Head of caudate nucleus (tissue), 42 donors: ENCODE data around the gene BEAN1.
"Not testable (repeated sequence)": the region's sequence is repeated elsewhere in the genome, so short reads cannot be mapped to it uniquely, and the experiment has no call there.

Source experiments
- DNase-seq, 42 donors: peaks; one replicate each; pipeline versions ENCODE4 v3.0.0 to v3.0.0-alpha.2; 2020 to 2021; ENCODE audit warnings: mixed read lengths in 7 of 42
- intact Hi-C: fragments of 100-400 bp; cut with DNase I; formaldehyde crosslinking; loops from one replicate; pipeline ENCODE4 v1.15.0; 2022

Gene BEAN1

DNA sequence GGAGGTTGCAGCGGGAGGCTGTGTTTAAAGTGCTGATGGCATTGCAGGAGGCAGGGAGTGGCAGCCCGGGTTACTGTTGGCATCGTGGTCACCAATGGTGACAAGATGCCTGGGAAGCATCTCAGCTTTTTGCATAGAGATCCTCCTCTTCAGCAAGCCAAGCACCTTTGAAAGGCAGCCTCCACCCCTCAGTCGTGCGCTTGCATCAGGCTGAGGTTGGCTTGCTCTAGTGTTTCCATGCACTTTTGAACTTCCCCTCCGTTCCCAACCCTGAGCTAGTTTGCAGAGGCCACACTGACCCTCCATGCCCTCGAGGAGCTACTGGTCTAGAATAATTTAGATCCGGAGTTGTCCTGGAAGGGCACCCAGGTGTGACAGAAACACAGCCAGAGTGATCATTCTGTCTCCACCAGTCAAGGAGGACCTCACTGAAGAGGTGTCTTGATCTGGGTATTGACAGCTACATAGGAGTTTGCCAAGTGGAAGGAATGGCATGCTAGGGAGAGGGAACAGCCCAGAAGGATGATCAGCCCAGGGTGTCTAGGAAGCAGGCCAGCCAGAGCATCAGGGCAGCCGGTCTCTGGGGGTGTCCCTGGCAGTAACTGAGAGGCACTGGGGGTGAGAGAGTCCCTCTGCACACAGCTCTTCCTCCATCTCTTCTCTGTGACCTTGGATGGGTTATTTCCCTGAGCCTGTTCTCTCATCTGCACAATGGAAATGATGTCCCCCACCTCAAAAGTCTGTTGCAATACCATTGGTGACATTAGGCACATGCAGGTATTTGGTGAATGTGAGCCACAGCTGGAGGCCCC, 7.7 kb downstream of the BEAN1 start:
- intact Hi-C loops: no loop called here
- DNase-seq: peak in 2 of 42 donors; percentile 1 to 8

DNA sequence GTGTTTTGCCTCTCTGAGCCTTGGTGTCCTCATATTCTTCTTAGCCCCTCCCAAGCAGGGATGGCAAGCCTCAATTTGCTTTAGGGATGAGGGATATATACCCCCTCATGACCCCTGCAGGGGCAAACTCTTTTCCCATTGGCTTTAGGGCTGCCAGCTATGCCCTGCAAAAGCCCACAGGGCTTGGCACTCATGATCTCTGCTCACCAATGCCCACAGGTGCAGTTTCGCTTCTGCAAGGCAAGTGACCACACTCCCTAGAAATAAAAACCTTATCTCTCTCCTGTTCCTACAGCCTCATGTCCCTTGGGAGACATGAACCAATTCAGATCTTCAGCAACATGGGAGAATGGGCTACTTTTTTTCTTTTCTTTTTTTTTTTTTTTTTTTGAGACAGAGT, 8.8 kb downstream of the BEAN1 start:
- intact Hi-C loops: no loop called here
- no peak for DNase-seq

DNA sequence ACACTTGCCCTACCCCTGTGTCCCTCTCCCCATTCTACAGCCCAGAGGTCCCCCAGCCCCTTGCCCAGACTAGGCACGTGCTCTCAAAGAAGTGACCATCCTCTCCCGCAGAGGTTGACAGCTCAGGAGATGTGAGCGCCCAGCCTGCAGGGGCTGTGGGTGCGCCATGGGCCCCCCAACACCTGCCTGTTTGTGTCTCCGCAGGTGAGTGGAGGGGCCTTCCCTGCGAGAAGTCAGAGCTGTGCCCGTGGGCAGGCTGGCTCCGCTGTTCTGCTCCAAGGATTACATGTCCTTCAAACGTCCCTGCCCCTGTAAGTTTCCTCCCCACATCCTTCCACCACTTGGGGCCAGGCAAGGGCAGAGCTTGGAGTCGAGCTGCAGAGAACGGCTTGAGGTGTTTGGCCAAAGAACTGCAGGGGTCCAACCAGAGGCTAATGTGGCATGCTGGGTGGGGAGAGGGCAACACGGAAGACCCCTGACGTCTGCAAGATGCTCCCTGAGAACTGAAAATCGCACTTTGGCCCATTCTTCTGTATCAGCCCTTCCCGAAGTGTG, 10.4 kb downstream of the BEAN1 start:
- DNase-seq: no peak
- intact Hi-C loops: no loop called here

DNA sequence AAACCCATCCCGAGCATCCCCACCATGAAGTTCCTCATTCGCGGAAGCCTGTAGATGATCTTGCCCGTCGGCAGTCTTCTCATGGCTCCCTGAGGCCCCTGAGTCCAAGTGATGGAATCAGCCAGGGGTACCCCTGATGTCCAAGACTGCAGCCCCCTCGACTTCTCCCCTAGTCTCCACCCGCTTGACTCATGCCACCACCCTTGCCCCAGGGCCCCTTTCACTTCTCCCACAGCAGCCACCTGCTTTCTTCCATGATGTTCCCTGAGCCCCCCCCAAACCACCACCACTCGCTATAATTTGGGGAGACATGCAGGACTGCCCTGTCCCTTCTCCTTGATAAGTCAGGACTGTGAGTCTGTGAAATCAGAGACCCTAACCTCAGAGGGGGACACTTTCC, 11.4 kb downstream of the BEAN1 start:
- peak in 1 of 42 donors; percentile 9 for DNase-seq
- intact Hi-C loops: no loop called here

DNA sequence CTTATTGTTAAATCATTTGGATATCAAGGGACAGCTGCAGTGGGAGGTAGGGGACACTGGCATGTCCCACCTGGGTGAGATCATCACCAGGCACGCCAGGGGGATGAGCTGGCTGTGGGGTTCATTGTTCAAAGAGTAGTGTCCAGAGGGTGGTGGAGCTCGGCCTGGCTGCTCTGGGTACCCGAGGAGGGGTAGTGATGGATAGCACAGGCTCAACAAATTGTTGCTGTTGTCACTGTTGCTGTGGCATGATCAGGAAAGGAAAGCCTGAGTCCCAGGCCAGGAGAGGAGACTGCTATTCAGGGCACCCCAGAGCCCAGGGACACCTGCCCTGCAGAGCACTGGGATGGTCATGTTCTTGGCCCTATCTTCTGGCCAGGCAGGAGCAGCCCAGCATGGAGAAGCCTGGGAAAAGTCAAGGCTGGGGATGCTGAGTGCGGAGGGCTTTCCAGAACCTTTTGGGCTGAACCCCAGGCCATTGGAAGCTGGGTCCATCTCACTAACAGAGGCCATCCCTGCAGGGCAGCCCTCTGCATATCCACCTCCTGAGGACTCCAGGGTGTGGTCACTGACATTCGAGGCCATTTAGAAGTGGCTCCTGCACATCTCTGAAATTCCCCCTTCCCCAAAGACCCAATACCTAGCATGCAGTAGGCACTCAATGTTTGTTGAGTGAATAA, 12.1 kb downstream of the BEAN1 start:
- DNase-seq: peak in 1 of 42 donors; percentile 8
- intact Hi-C loops: no loop called here

DNA sequence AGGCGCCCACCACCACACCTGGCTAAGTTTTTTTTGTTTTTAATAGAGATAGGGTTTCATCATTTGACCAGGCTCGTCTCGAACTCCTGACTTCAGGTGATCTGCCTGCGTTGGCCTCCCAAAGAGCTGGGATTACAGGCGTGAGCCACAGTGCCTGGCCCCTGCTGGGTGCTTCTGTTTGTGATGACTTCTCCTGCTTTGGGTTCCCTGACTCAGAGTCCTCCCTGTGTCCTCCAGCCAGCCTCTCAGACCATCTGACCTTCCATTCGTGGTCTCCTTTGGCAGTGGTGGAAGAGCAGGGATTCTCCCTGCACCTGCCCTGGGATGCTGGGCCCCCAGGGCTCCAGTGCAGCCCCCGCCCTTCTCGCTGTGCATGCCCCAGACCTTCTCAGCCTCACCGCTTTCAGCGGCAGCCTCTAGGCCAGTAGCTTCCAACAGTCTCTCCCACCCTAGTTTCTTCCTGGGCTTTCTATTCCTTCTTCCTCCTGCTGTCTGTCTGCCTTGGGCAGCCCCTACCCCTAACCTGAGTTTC, 13.2 kb downstream of the BEAN1 start:
- peak in 2 of 42 donors; percentile 4 to 9 for DNase-seq
- intact Hi-C loops: no loop called here

DNA sequence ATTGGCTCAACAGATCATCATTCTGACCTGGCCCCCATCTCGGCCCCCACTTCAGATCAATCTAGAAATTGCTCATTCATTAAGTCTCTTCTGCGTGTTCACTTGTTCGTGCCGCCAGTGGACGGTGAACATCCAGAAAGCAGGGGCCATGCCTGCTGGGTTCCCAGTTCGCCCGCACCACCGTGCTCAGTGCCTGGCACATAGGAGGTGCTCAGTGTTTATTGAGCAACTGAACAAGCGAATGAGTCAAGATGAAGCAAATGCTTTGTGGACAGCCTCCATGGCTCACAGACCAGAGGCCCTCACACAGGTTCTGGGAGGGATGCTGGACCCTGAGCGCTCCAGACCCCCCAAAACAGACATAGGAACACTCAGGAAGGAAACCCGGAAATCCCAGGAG, 13.9 kb downstream of the BEAN1 start:
- peak in 2 of 42 donors; percentile 1 to 30 for DNase-seq
- intact Hi-C loops: no loop called here

DNA sequence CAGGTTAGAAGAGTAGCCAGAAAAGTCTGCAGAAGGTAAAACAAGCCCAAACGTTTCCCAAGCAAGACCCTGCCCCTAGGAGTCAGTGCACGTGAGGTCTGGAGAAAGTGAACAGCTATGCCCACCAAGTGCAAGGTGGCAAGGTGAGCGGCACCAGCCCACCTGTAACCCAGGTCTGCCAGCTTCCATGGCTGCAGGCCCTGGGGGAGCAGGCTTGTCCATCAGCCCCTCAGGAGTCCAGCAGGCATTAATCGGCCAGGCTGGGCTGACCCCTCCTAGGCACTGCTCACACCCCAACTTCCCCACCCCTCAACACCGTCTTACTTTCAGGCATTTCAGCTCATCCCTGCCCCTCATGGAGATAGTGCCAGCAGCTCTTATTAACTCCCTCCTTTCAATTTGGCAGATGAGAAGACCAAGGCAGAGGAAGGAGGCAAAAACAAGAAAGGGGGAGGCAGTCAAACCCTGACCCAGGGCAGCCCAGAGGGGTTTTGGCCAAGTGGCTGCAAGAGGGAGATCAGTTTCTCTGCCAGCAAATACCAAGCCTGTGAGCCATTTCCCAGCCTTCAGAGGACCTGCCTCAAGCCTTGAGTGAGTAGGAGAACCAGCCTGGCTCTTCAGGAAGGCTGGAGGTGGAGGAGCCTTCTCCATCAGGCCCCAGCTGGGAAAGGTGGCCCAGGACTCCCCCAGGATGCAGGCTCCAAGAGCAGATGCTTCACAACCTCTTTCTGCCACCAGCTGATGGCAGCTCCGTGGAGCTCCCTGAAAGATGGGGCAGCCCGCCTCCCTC, 14.7 kb downstream of the BEAN1 start:
- DNase-seq: peak in 2 of 42 donors; percentile 5 to 22
- intact Hi-C loops: no loop called here

DNA sequence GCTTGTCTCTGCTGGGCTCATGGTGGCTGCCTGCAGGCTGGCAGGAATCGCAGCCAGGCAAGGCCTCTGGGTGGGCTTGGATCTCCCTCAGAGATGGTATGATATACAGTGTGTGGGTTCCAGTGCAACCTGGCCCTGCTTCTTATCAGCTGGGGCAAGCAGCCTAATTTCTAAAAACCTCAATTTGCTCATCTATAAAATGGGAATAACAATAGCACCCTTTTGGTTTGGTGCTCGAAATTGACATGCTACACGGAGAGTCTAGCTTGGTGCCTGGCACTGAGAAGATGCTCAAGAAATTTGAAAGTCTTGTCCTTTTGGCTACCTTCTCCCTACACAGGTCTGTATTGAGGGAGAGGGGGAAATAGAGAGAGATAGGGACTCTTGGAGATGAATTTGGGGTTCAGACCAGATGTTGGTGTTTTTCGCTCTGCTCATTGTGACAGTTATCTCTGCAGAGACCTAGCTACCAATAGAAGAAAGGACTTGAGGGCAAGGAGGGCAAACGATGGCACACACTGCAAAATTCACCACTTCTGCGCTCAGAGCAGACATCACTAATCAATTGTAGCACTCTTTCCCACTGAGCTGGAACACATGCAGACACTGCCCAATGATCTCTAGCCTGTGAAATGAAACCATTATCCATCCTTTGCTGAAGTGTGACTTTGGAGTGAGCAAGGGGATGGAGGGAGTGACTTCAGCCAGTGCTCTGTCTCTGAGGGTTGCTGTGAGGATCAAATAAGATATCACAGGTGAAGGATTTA, 15.6 kb downstream of the BEAN1 start:
- DNase-seq: no peak
- intact Hi-C loops: no loop called here

DNA sequence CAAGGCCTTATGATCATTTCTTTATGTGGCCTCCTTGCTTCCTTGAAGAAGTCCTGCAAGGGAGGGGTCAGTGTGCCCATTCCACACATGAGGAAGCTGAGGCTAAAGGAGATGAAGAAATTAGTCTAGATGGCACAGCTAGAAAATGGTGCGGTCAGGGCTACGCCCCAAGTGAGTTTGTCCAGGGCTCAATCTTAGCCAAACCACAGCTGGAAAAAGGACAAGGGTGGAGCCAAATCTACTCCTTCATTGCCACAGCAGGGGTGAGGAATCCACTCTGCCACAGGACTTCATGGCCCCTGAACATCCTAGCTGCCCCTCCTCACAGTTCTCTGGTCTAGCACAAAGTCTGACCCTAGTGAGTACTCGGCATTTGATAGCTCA, 16.2 kb downstream of the BEAN1 start:
- intact Hi-C loops: no loop called here
- DNase-seq: peak in 1 of 42 donors; percentile 9

DNA sequence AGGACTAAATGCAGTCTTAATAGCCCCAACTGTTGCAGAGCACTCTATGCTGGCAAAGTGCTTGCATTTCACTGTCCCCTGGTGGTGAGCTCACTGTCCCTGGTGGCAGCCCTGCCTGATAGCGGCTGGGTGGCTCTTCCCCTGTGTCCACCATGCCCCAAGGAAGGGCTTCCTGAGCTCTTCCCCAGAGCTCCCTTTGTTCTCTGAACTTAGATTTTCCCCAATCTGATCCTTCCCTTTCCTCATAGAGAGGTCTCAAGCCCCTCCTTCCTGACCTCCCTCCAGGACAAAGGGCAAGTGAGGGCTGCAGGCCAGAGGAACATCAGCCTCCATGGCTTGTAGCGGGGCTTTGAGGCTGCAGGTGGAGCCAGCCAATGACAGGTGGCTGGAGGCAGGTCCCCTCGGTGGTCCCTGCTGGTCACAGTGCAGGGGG, 17.0 kb downstream of the BEAN1 start:
- DNase-seq: no peak
- intact Hi-C loops: no loop called here

DNA sequence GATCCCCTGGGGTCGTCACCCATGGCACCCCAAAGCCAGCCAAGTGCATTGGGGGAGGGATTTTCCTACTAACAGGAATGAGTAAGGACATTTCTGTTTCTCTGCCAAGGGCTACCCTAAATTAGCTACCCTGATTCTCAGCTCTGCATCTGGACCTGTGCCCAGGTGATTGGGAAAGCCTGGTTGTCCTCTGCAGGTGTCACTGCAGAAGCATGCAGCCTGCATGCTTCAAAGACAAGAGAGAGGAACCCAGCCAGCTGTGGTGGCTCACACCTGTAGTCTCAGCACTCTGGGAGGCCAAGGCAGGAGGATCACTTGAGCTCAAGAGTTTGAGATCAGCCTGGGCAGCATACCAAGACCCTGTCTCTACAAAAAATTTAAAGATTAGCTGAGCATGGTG, 19.6 kb downstream of the BEAN1 start:
- DNase-seq: peak in 2 of 42 donors; percentile 3 to 15
- intact Hi-C loops: no loop called here

DNA sequence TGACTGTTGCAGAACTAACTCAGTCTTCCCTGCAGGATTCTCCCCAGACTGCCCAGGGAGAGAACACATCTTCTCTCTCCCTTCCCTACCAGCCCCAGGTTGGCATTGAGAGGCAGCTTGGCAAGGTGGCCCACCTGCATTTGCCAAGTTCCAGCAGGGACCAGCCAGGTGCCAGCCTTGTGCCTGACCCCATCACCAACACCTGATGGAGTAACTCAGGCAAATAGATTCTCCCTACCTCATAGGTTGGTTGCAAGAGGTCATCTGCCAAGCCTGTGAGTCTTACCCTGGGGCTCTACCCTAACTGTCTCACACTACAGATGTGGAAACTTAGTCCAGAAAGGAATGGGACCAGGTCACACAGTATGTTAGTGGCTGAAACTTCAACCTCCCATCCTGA, 20.4 kb downstream of the BEAN1 start:
- DNase-seq: peak in 2 of 42 donors; percentile 2 to 7

DNA sequence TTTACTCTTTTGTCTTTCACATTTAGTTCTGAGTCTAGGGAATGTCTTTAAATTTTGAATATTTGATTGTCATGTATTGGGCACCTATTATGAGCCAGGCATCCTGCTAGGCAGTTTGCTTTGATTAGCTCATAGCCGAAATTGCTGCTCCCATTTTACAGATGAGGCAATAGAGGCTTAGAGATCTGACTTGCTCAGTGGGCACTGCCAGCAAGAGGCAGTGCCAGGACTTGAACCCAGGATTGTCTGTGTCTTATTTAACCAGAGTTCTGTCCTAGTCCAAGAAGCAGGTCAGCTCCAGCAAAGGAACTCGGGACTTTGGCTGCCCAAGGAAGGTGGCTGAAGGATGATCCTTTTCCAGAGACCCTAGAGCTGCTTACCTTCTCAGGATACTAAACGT, 24.5 kb downstream of the BEAN1 start:
- peak in 2 of 42 donors; percentile 0 to 4 for DNase-seq
- intact Hi-C loops: no loop called here

More for the DNA sequence above, 20.4 kb downstream of the BEAN1 start:
- intact Hi-C loops: no loop called here

DNA sequence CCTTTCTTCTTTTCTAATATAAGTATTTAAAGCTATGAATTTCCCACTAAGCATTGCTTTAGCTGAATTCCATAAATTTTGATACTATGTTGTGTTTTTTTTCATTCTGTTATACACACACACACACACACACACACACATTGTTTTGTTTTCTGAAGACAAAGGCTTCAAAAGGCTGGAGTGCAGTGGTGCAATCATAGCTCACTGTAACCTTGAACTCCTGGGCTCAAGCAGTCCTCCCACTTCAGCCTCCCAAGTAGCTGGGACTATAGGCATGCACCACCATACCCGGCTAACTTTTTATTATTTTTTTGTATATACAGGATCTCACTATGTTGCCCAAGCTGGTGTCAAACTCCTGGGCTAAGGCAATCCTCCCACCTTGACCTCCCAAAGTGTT, 26.1 kb downstream of the BEAN1 start:
- intact Hi-C loops: not testable (repeated sequence)
- peak in 2 of 42 donors; percentile 3 to 5 for DNase-seq

DNA sequence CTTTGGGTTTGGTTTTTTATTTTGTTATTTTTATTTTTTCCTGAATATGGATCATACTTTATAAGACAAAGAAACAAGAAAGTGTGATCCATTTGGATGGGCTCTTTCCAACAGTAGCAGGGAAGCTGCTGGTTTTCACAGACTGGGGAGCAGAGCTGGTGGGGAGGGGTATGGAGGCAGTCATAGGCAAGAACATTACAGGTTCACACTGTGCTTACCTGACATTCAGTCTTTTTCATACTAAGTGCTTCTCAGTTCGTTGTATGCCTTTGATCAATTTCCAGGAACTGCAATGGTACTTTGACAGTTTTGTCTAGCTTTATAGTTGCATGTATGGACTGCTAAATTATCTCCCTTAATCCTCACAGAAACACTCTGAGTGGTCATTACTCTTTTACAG, 27.7 kb downstream of the BEAN1 start:
- DNase-seq: no peak
- intact Hi-C loops: no loop called here

DNA sequence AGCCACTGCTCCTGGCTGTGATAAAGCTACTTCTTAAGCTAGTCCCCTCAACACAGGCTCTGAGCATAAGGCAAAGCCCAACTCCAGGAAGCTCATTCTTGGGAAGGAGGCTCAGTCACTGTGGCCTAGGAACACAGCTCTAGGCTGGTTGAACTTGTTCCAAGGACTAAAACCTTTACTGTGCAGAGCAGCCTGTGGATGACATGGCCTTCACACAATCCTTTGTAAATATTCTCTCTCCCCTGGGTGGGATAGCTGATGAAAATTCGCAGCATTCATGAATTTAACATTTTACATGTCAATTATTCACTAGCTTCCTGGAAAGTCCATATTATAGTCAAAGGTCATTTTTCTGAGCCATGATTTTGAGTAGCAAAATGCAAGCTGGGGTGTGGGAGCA, 28.9 kb downstream of the BEAN1 start:
- intact Hi-C loops: no loop called here
- DNase-seq: no peak

DNA sequence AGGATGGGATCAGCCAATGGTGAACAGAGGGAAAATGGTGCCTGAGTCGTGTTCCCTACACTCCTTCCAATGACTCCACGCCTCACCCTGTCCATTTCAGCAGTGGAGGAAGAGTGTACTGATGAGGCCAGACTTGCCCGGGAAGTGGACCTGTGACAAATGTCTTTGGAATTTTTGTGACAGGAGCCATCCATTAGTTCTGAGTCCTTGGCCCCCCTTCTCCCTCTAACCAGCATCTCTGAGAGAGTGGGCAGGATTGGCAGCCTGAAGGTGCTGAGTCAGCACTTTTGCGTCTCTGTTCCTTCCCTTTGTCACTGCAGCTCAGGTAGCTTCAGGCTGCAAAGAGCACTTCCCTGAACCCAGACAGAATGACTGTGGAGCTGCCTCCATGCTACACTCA, 30.8 kb downstream of the BEAN1 start:
- intact Hi-C loops: no loop called here
- peak in 2 of 42 donors; percentile 18 to 25 for DNase-seq

DNA sequence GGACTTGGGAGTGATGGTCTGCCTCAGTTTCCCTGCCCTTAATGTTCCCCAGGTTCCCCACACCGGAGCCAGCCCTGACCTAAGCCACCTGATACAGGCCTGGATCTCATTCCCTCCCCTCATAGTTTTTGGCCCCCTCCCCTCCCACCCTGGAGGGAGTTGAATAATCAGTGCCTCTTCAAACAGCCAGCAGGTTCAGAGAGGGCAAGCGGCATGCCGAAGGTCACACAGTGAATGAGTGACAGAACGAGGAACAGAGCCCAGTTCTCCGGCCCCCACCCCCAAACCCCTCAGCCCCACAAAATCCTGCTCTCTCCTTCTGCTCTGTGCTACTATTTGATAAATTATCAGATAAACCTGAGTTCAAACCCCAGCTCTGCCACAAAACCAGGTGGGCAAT, 31.2 kb downstream of the BEAN1 start:
- intact Hi-C loops: no loop called here
- no peak for DNase-seq
